HUDEP-2 (cell line): ENCODE measurements around the gene ISM2.

Source experiments
- DNase-seq, 76 experiments: peaks; one replicate each; lab custom pipeline; 2025; ENCODE audit not compliant: unreplicated experiment in 76 of 76; lab: John Stamatoyannopoulos, UW

ISM2 gene

GRCh38 chr14:77508876-77509275 lies 10.3 kb upstream of the ISM2 start:
- DNase-seq: no peak

GRCh38 chr14:77508249-77508648 lies 9.6 kb upstream of the ISM2 start:
- no peak for DNase-seq

GRCh38 chr14:77507762-77508161 lies 9.1 kb upstream of the ISM2 start:
- DNase-seq: no peak

- DNase-seq: no peak
These were observed 6.4 kb upstream of the ISM2 start for GRCh38 chr14:77505031-77505430.

GRCh38 chr14:77503138-77503537 lies 4.5 kb upstream of the ISM2 start:
- DNase-seq: no peak

GRCh38 chr14:77502109-77502782 lies 3.6 kb upstream of the ISM2 start:
- DNase-seq: no peak

- no peak for DNase-seq
These were observed 440 bp upstream of the ISM2 start for GRCh38 chr14:77498984-77499527.

- DNase-seq: no peak
These were observed 3.3 kb downstream of the ISM2 start for GRCh38 chr14:77495334-77495733.

- no peak for DNase-seq
These were observed 7.6 kb downstream of the ISM2 start for GRCh38 chr14:77491056-77491455.

GRCh38 chr14:77490347-77490986 lies 8.1 kb downstream of the ISM2 start:
- no peak for DNase-seq

- no peak for DNase-seq
These were observed 9.6 kb downstream of the ISM2 start for GRCh38 chr14:77489041-77489440.

GRCh38 chr14:77488558-77488957 lies 10.1 kb downstream of the ISM2 start:
- DNase-seq: no peak

GRCh38 chr14:77485901-77486678 lies 12.5 kb downstream of the ISM2 start:
- DNase-seq: no peak

GRCh38 chr14:77485256-77485655 lies 13.4 kb downstream of the ISM2 start:
- no peak for DNase-seq

GRCh38 chr14:77482422-77482821 lies 16.2 kb downstream of the ISM2 start:
- DNase-seq: no peak

- DNase-seq: no peak
These were observed 19.8 kb downstream of the ISM2 start for GRCh38 chr14:77478796-77479195.

- DNase-seq: no peak
These were observed 20.6 kb downstream of the ISM2 start for GRCh38 chr14:77478029-77478428.

GRCh38 chr14:77475432-77476115 lies 23.0 kb downstream of the ISM2 start:
- DNase-seq: no peak

GRCh38 chr14:77474479-77475177 lies 24.0 kb downstream of the ISM2 start:
- DNase-seq: peak in 31 of 76 experiments; percentile 5 to 42 (median 14)

- no peak for DNase-seq
These were observed 24.7 kb downstream of the ISM2 start for GRCh38 chr14:77473921-77474320.
